Activated T-cell treated with anti-CD3 and anti-CD28 coated beads for 48 hours (primary cell): ENCODE results near the gene C4orf36.
"Not testable (repeated sequence)": the region's sequence is repeated elsewhere in the genome, so short reads cannot be mapped to it uniquely, and the experiment has no call there.

Experiments
- DNase-seq: peaks from one replicate; pipeline ENCODE4 v3.0.0-alpha.2; 2020; ENCODE audit warnings: low read depth

Gene C4orf36

GRCh38 chr4:86917212-86918039 lies 25.2 kb upstream of the C4orf36 start:
- DNase-seq = no peak

DNA sequence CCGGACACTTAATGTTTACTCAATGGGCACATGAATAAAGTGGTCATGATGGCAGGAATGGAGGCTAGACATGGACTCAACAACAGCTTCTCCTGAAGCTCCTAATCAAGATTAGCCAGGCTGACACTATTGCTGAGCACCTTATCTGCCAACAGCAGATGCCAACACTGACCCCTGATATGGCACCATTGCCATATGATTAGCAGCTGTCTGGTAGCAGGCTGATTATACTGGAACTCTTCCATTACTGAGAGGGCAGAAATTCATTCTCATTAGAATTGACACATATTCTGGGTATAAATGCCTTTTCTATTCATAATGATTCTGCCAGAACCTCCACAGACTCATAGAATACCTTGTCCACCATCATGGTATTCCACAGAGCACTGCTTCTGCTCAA lies 24.2 kb upstream of the C4orf36 start:
- DNase-seq = no peak

DNA sequence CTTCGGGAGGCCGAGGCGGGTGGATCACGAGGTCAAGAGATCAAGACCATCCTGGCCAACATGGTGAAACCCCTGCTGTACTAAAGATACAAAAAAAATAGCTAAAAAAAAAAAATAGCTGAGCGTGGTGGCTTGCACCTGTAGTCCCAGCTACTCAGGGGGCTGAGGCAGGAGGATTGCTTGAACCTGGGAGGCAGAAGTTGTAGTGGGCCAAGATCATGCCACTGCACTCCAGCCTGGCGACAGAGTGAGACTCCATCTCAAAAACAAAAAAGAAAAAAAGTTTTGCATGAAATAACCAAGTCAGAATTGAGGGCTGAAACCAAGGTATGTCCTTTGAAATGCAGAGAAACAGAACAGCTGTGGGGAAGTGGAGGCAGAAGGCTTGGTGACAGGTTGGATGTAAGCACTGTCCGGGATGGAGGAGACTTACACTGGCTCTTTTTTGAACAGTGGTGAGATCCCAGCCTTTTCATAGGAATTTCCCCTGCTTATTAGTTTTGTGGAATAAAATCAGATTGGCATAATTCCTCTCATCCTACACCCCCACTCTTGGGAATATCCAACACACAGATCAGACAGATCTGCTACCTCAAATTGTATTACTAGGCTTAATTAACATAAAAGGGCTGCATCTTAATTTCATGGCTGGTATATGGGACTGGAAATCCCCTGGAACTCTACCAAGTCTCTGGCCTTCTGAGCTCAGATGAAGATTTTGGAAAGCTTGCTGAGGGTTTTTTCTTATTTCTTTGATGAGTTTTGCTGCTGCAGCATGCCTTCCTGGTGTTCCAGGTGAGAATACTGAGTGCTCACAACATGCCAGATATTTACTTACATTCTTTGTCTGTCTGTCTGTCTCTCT lies 18.8 kb upstream of the C4orf36 start:
- no peak for DNase-seq

DNA sequence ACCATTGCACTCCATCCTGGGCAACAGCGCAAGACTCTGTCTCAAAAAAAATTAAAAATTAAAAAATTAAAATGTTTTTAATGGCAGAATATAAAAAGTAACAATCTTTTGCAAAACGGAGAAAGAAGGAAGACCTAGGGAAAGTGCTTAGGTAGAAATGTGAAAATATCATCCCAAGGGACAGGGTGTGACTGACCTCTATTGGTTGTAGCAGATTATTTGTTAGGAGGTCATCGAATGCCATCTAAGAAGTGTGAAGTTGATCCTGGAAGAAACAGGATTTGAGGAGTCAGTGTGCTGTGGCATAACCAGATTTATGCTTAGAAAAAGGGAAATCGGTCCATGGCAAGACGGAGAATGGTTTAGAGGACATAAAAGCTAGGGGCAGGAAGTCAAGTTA lies 18.1 kb upstream of the C4orf36 start:
- no peak for DNase-seq

GRCh38 chr4:86909546-86910295 lies 17.5 kb upstream of the C4orf36 start:
- no peak for DNase-seq

GRCh38 chr4:86908251-86908657 lies 16.0 kb upstream of the C4orf36 start:
- DNase-seq = no peak

DNA sequence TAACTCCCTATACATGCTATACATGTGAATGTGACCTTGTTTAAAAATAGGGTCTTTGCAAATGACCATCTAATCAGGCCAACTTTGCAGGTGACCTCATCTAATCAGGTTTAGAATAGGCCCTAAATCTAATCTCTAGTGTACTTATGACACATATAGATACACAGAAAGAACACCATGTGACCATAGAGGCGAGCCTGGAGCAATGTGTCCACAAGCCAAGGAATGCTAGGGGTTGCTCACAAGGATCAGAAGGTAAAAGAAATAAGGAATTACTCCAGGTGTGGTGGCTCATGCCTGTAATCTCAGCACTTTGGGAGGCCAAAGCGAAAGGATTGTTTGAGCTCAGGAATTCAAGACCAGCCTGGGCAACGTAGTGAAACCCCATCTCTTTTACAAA lies 9.6 kb upstream of the C4orf36 start:
- no peak for DNase-seq

- DNase-seq = no peak
Measured at GRCh38 chr4:86898562-86898961, 6.3 kb upstream of the C4orf36 start.

- DNase-seq = no peak
Measured at GRCh38 chr4:86896596-86896995, 4.4 kb upstream of the C4orf36 start.

DNA sequence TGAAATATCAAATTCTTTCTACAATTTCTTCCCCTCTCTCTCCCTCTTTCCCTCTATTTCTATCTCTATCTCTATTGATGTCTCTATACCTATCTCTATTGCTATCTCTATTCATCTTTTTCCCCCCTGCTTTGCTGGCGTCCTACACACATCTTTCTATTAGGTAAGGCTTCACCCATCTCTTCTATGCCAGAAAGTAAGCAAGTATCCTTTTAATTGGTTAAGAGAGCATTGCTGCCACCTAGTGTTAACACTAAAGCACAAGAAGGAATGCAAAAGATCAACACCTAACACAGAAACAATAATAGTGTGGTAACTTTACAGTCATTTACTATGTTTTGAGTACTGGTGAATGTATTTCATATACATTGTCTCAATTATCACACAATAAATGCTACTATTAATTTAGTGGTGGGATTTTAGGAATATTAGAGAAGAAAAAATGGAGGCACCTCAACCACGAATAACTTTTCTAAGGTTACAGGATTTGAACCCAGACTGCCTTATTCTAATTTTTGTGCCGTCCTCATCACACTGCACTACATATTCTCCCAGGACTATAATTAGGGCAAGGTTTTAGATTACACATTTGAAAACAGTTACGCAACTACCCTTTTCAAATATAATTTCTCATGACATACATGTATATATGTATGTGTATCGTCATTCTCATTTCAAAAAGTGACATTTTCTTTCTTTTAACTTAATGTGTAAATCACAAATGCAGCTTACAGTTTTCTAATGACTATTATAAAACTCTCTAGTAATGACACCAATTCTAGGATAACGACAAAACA lies 3.7 kb upstream of the C4orf36 start:
- DNase-seq = no peak

DNA sequence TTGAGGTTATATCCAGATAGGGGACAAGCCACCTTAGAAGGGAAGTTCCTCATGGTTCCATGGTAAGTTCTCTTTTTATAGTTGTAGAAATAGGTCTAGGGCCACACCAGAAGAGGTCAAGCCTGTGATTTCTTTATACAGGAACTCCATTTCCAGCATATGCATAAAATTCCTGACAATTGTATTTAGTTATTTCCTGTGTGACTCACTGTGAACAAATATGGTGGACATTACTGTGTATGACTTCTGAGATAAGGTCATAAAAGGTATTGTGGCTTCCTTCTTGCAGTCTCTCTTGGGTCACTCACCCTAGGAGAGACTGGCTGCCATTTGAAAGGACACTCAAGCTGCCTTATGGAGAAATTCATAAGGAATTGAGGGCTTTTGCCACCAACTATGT lies 2.2 kb upstream of the C4orf36 start:
- no peak for DNase-seq

DNA sequence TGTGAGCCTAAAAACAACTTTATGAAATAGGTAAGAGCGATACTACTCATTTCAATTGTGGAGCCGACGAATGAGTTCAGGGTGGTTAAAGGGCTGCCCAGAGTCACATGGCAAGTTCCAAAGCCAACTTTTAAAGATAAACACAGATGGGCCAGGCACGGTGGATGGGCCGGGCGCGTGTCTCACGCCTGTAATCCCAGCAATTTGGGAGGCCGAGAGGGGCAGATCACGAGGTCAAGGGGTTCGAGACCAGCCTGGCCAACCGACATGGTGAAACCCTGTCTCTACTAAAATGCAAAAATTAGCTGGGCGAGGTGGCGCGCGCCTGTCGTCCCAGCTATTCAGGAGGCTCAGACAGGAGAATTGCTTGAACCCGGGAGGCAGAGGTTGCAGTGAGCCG lies 914 bp upstream of the C4orf36 start:
- DNase-seq = no peak

- no peak for DNase-seq
Measured at GRCh38 chr4:86892636-86892960, 376 bp upstream of the C4orf36 start.

GRCh38 chr4:86890790-86891189 lies 1.4 kb downstream of the C4orf36 start:
- DNase-seq = no peak

DNA sequence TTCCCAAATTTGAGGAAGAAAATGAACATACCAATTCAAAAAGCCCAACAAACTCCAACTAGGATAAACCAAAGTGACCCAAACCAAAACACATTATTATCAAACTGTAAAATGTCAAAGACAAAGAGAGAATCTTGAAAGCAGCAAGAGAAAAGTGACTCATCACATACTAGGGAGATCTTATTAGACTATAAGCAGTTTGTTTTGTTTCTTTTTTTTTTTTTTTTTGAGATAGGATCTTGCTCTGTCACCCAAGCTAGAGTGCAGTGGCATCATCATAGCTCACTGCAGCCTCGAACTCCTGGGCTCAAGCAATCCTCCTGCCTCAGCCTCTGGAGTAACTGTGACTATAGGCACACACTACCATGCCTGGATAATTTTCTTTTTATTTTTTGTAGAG lies 12.6 kb downstream of the C4orf36 start:
- no peak for DNase-seq

DNA sequence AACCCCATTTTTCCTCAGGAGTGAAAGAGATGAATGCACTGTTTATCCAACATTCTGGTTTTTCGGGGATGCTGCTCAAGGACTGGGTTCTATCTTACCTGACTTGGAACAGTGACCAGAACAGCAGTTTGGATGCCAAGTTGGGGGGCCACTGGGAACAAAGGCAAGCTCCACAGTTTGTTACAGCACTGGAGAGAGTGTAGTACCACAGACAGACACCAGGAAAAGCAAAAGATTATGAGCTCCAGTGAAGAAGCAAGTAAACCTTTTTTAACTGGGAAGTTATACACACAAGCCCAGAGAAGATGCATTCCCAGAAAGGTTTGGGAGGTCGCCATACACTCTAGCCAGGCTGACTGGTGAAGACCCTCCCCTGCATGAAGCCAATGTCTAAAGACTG lies 13.6 kb downstream of the C4orf36 start:
- no peak for DNase-seq

DNA sequence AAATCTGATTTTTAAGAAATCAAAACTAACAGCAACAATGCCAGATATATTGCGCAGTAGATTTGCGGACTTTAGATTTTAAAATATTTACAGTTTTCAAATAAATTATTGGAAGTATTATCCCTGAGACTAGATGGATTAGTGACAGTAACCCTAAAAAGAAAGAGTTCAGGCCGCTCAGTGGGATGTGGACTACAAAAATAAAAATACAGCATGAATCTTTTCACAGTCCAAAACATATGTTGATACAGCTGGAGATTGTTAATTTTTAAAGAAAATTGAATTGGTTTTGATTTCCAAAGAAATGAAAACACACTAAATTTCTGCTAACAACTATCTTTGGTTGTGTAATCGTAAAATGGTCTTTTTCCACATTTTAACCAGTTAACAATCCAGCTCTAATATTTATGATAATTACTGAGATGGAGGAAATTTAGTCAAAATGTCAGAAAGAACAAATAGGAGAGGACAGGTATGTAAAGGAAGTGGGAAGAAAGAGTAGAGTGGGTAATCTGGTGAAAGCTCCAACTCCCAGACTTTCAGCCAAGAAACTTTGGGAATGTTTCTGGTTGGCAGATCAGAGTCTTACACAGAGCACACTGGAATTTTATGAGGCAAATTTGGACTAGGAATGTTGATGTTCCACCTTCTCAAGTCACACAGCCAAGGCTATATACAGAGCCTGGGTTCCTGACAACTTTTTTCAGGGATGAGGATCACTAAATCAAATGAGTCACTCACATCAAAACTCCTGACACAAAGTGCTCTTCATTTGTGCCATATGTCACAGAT lies 15.1 kb downstream of the C4orf36 start:
- no peak for DNase-seq

- DNase-seq = not testable (repeated sequence)
Measured at GRCh38 chr4:86875436-86875835, 16.8 kb downstream of the C4orf36 start.

DNA sequence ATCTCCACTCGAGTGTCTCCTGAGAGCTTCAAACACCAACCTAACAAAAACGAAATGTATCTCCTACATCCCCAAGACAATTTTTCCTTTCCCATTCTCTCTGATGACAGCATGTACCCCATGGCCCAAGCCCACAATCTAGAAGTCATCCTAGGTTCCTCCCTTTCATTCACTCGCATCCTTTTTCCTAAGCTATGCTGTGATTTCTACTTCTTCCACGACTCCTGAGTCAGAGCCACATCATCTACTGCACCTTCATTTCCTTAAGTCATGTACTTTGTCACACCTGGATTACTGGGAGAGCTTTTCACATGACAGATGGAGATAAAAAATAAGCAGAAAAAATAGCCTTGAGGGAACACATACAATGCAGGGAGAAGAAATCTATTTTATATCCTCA lies 20.1 kb downstream of the C4orf36 start:
- DNase-seq = no peak

GRCh38 chr4:86870442-86871069 lies 21.7 kb downstream of the C4orf36 start:
- DNase-seq = no peak
